ENCODE results near the gene TSSK6.

Gene TSSK6

GRCh38 chr19:19470579-19470978, 44.8 kb downstream of the TSSK6 start:
- Histone ChIP-seq H3K79me2 (ENCODE audit: control insufficient read depth, insufficient read depth, low read length) (peaks cover 52% of the 10 kb centered on the region), H3K4me1 (ENCODE audit: control insufficient read depth, low read depth, low read length) (no peaks in the 10 kb centered on the region), H3K36me3 (ENCODE audit: control insufficient read depth, insufficient read depth, low read length) (peaks cover 11% of the 10 kb centered on the region), H2BK5ac (ENCODE audit: low read length) (no peak overlapping the region), H2BK120ac (ENCODE audit: low read depth, low read length) (no peak overlapping the region), H2AK5ac (ENCODE audit: low read length) (no peak overlapping the region), H3K9ac (ENCODE audit: low read length) (no peak overlapping the region), H3K56ac (ENCODE audit: low read length) (no peak overlapping the region), H3K4me2 (ENCODE audit: low read length) (no peak overlapping the region), H3K4me3 (ENCODE audit: low read length) (no peak overlapping the region), H3K79me1 (ENCODE audit: low read length) (peaks cover 39% of the 10 kb centered on the region), H3K27ac (ENCODE audit: low read depth, low read length) (no peak overlapping the region), H2BK15ac (replicated peaks; ENCODE audit: low read depth) (no peak overlapping the region), H3K4ac (ENCODE audit: low read depth, low read length) (no peak overlapping the region), H4K5ac (ENCODE audit: low read length) (no peak overlapping the region), H3K27me3 (ENCODE audit: insufficient read depth, low read length, poor library complexity) (no peaks in the 10 kb centered on the region), H3K23ac (ENCODE audit: low read length) (no peak overlapping the region), H3K18ac (ENCODE audit: low read length) (no peak overlapping the region), H4K8ac (ENCODE audit: low read depth, low read length) (no peak overlapping the region)
- WGBS (ENCODE audit: extremely low coverage, insufficient coverage, low lambda C conversion rate), result no CpG with 5 or more reads among the region's 3 CpGs
- DNase-seq, result no peak

GRCh38 chr19:19468424-19469050, 46.8 kb downstream of the TSSK6 start:
- Histone ChIP-seq H3K4me1 (ENCODE audit: control insufficient read depth, low read depth, low read length) (peaks cover 9% of the 10 kb centered on the region), H3K36me3 (ENCODE audit: control insufficient read depth, insufficient read depth, low read length) (peaks cover 13% of the 10 kb centered on the region), H2AK5ac (ENCODE audit: low read length) (no peak overlapping the region), H3K79me1 (ENCODE audit: low read length) (peaks cover 41% of the 10 kb centered on the region), H2BK15ac (replicated peaks; ENCODE audit: low read depth) (no peak overlapping the region), H2BK5ac (ENCODE audit: low read length) (no peak overlapping the region), H3K23ac (ENCODE audit: low read length) (no peak overlapping the region), H3K4ac (ENCODE audit: low read depth, low read length) (no peak overlapping the region), H3K56ac (ENCODE audit: low read length) (no peak overlapping the region), H3K27ac (ENCODE audit: low read depth, low read length) (no peak overlapping the region), H3K4me3 (ENCODE audit: low read length) (no peak overlapping the region), H4K8ac (ENCODE audit: low read depth, low read length) (no peak overlapping the region), H3K9ac (ENCODE audit: low read length) (no peak overlapping the region), H4K5ac (ENCODE audit: low read length) (no peak overlapping the region), H3K27me3 (ENCODE audit: insufficient read depth, low read length, poor library complexity) (no peaks in the 10 kb centered on the region), H3K18ac (ENCODE audit: low read length) (no peak overlapping the region), H3K4me2 (ENCODE audit: low read length) (no peak overlapping the region), H3K79me2 (ENCODE audit: control insufficient read depth, insufficient read depth, low read length) (peaks cover 59% of the 10 kb centered on the region), H2BK120ac (ENCODE audit: low read depth, low read length) (no peak overlapping the region)
- DNase-seq, result no peak
- no CpG with 5 or more reads among the region's 2 CpGs for WGBS (ENCODE audit: extremely low coverage, insufficient coverage, low lambda C conversion rate)

- H3K4me3 ChIP-seq (ENCODE audit: low read length), result no peak overlapping the region
- no peak overlapping the region for H4K8ac ChIP-seq (ENCODE audit: low read depth, low read length)
- no peak overlapping the region for H2AK5ac ChIP-seq (ENCODE audit: low read length)
- H2BK120ac ChIP-seq (ENCODE audit: low read depth, low read length), result no peak overlapping the region
- no peak for DNase-seq
- no peak overlapping the region for H3K9ac ChIP-seq (ENCODE audit: low read length)
- WGBS (ENCODE audit: extremely low coverage, insufficient coverage, low lambda C conversion rate), result no CpG with 5 or more reads among the region's 6 CpGs
- no peaks in the 10 kb centered on the region for H3K27me3 ChIP-seq (ENCODE audit: insufficient read depth, low read length, poor library complexity)
- H3K18ac ChIP-seq (ENCODE audit: low read length), result no peak overlapping the region
- no peak overlapping the region for H2BK15ac ChIP-seq (replicated peaks; ENCODE audit: low read depth)
- H3K23ac ChIP-seq (ENCODE audit: low read length), result no peak overlapping the region
- H3K4me1 ChIP-seq (ENCODE audit: control insufficient read depth, low read depth, low read length), result peaks cover 26% of the 10 kb centered on the region
- no peak overlapping the region for H3K56ac ChIP-seq (ENCODE audit: low read length)
- H3K79me1 ChIP-seq (ENCODE audit: low read length), result peaks cover 46% of the 10 kb centered on the region
- no peak overlapping the region for H3K27ac ChIP-seq (ENCODE audit: low read depth, low read length)
- H3K4me2 ChIP-seq (ENCODE audit: low read length), result no peak overlapping the region
- no peak overlapping the region for H4K5ac ChIP-seq (ENCODE audit: low read length)
- no peak overlapping the region for H3K4ac ChIP-seq (ENCODE audit: low read depth, low read length)
- peaks cover 67% of the 10 kb centered on the region for H3K79me2 ChIP-seq (ENCODE audit: control insufficient read depth, insufficient read depth, low read length)
- peaks cover 13% of the 10 kb centered on the region for H3K36me3 ChIP-seq (ENCODE audit: control insufficient read depth, insufficient read depth, low read length)
- no peak overlapping the region for H2BK5ac ChIP-seq (ENCODE audit: low read length)
These were observed 49.1 kb downstream of the TSSK6 start for GRCh38 chr19:19466201-19466600.

GRCh38 chr19:19465436-19466070, 49.8 kb downstream of the TSSK6 start:
- H3K79me2 ChIP-seq (ENCODE audit: control insufficient read depth, insufficient read depth, low read length), result peaks cover 70% of the 10 kb centered on the region
- H2BK120ac ChIP-seq (ENCODE audit: low read depth, low read length), result no peak overlapping the region
- H4K8ac ChIP-seq (ENCODE audit: low read depth, low read length), result no peak overlapping the region
- H4K5ac ChIP-seq (ENCODE audit: low read length), result no peak overlapping the region
- H3K4me2 ChIP-seq (ENCODE audit: low read length), result no peak overlapping the region
- H3K23ac ChIP-seq (ENCODE audit: low read length), result no peak overlapping the region
- H3K79me1 ChIP-seq (ENCODE audit: low read length), result peaks cover 48% of the 10 kb centered on the region
- H3K36me3 ChIP-seq (ENCODE audit: control insufficient read depth, insufficient read depth, low read length), result peaks cover 13% of the 10 kb centered on the region
- no peak overlapping the region for H2BK15ac ChIP-seq (replicated peaks; ENCODE audit: low read depth)
- H3K9ac ChIP-seq (ENCODE audit: low read length), result no peak overlapping the region
- WGBS (ENCODE audit: extremely low coverage, insufficient coverage, low lambda C conversion rate), result no CpG with 5 or more reads among the region's 12 CpGs
- H3K4ac ChIP-seq (ENCODE audit: low read depth, low read length), result no peak overlapping the region
- H2AK5ac ChIP-seq (ENCODE audit: low read length), result no peak overlapping the region
- H2BK5ac ChIP-seq (ENCODE audit: low read length), result no peak overlapping the region
- H3K27me3 ChIP-seq (ENCODE audit: insufficient read depth, low read length, poor library complexity), result no peaks in the 10 kb centered on the region
- H3K4me3 ChIP-seq (ENCODE audit: low read length), result no peak overlapping the region
- no peak overlapping the region for H3K27ac ChIP-seq (ENCODE audit: low read depth, low read length)
- H3K4me1 ChIP-seq (ENCODE audit: control insufficient read depth, low read depth, low read length), result peaks cover 30% of the 10 kb centered on the region
- no peak overlapping the region for H3K56ac ChIP-seq (ENCODE audit: low read length)
- no peak overlapping the region for H3K18ac ChIP-seq (ENCODE audit: low read length)
- no peak for DNase-seq

- Histone ChIP-seq H4K8ac (ENCODE audit: low read depth, low read length) (no peak overlapping the region), H2BK120ac (ENCODE audit: low read depth, low read length) (no peak overlapping the region), H2AK5ac (ENCODE audit: low read length) (no peak overlapping the region), H3K23ac (ENCODE audit: low read length) (no peak overlapping the region), H3K4me3 (ENCODE audit: low read length) (no peak overlapping the region), H3K4me1 (ENCODE audit: control insufficient read depth, low read depth, low read length) (peaks cover 37% of the 10 kb centered on the region), H3K9ac (ENCODE audit: low read length) (peak overlapping the region; percentile 48), H3K36me3 (ENCODE audit: control insufficient read depth, insufficient read depth, low read length) (peaks cover 13% of the 10 kb centered on the region), H3K79me1 (ENCODE audit: low read length) (peaks cover 49% of the 10 kb centered on the region), H3K27ac (ENCODE audit: low read depth, low read length) (peak overlapping the region; percentile 53), H2BK5ac (ENCODE audit: low read length) (peak overlapping the region; percentile 15), H2BK15ac (replicated peaks; ENCODE audit: low read depth) (no peak overlapping the region), H3K56ac (ENCODE audit: low read length) (peak overlapping the region; percentile 35), H3K79me2 (ENCODE audit: control insufficient read depth, insufficient read depth, low read length) (peaks cover 79% of the 10 kb centered on the region), H3K4me2 (ENCODE audit: low read length) (no peak overlapping the region), H4K5ac (ENCODE audit: low read length) (no peak overlapping the region), H3K4ac (ENCODE audit: low read depth, low read length) (no peak overlapping the region), H3K18ac (ENCODE audit: low read length) (peak overlapping the region; percentile 11), H3K27me3 (ENCODE audit: insufficient read depth, low read length, poor library complexity) (no peaks in the 10 kb centered on the region)
- DNase-seq, result peak; percentile 97
- no CpG with 5 or more reads among the region's 13 CpGs for WGBS (ENCODE audit: extremely low coverage, insufficient coverage, low lambda C conversion rate)
These were observed 50.8 kb downstream of the TSSK6 start for GRCh38 chr19:19464339-19465098.

All from mesendoderm (in vitro differentiated cells).